C4-2B (cell line): ENCODE data around the gene ABCF2.

Experiments
- H3K27ac ChIP-seq: fragments of 450-650 bp; 2 replicates; pipeline ENCODE4 v1.5.1; 2017
- CTCF ChIP-seq: fragments of 450-650 bp; conservative IDR thresholded peaks from 2 replicates; pipeline ENCODE4 v1.5.1; 2017; ENCODE audit warnings: mild to moderate bottlenecking
- ZFX ChIP-seq: fragments of 450-650 bp; IDR thresholded peaks from 2 replicates; pipeline ENCODE4 v1.6.1; 2017

ABCF2 gene

DNA sequence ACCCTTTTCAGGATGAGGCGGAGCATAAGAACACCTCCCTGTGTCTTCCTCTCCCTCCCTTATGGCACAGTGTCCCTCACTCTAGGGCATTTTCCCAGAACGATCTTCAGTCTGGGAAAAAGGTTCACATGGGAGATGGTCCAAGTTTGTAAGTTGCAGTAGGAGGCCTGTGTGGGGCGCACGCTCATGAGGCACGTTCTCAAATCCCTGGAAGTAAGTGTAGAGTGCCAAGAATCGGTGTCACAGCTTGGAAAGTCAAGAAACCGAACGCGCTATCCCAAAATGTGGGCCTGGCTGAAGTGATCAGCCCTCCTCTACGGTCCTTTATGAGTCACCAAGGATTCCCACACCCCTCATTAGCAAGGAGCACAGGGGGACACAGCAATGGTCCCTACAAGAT is 45.4 kb upstream of the ABCF2 start:
- no peak for TF ChIP-seq ZFX
- no peak for TF ChIP-seq CTCF
- H3K27ac ChIP-seq: no peak overlapping the region

GRCh38 chr7:151271699-151272355 is 44.8 kb upstream of the ABCF2 start:
- no peak overlapping the region for H3K27ac ChIP-seq
- TF ChIP-seq ZFX: no peak

DNA sequence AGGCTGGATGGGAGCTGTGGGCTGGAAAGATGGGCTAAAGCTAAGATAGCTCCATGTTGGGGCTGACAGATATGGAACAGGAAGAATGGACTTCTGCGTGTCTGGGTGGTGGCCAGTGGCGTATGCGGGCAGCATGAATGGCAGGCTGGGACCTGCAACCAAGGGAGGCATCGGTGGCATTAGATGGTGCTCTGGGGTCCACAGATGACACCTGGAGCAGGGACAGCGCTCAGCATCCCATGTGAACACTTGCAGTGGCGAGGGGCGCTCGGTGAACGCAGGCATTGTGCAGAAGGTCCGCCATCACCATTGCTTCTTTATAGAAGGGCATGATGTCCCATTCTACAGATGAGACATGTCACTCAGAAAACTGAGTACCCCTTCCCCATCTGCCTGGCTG is 42.5 kb upstream of the ABCF2 start:
- H3K27ac ChIP-seq: no peak overlapping the region
- no peak for TF ChIP-seq ZFX
- no peak for TF ChIP-seq CTCF

DNA sequence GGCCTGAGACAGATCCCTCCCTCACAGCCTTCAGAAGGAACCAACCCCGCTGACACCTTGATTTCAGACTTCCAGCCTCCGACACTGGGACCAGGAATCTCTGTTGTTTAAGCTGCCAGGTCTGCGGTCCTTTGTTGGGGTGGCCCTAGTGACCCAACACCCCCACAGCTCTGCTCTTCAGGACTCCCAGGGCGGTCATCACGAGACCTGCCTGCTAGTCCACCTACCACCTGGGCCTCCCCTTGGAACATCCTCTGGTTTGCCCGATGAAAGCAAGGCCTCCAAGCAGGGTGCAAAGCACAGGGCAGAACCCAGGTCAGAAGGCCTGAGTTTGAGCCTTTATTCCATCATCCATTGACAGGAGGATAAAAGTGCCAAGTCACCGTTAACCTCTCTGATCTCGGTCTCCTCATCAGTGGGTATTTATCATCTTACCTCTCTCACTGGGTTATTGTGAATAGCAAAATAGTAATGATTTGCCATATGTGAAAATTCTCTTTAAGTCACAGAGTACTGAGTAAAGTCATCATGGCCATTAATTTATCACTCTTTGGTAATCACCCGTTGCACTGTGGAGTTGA is 38.4 kb upstream of the ABCF2 start:
- TF ChIP-seq CTCF (no peak), ZFX (no peak)
- no peak overlapping the region for H3K27ac ChIP-seq

DNA sequence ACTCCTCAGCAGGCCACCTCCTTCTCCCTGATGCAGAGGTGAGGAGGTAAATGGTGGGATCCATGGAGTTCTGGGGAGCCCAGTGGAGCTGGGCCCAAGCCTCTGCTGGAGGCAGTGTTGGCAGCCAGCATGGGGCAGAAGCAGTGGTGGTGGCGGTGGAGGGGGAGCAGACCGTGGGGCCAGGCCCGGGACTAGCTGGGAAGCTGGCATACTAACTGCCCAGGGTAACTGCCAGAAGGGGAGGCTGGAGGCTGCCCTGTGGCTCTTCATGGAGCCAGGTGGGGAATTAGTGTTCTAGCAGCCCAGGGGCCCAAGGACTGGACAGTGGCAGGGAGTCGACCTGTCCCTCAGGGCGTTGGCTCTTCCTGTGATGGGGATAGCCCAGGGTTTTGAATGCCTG is 37.6 kb upstream of the ABCF2 start:
- H3K27ac ChIP-seq: no peak overlapping the region
- TF ChIP-seq ZFX (no peak), CTCF (no peak)

- H3K27ac ChIP-seq: no peak overlapping the region
- TF ChIP-seq ZFX: no peak
- TF ChIP-seq CTCF: no peak
These were observed 34.5 kb upstream of the ABCF2 start for GRCh38 chr7:151261529-151261928.

DNA sequence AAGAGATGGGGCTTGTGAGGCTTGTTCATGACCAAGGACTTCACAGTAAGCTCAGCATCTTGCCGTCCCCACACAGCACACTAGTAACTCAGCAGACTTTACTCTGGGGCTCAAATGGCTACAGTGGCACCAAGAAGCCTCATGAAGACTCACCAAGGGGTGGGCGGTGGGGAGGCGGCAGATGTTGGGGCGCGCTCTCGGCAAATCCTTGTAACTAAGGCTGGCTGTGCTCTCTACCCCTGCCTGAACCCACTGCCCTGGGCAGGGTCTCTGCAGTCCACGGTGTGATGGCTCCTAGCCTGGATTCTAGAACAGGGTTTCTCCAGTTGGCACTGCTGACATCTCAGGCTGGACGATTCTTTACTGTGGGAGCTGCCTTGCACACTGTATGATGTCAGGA is 33.9 kb upstream of the ABCF2 start:
- TF ChIP-seq ZFX: no peak
- TF ChIP-seq CTCF: no peak
- H3K27ac ChIP-seq: no peak overlapping the region

DNA sequence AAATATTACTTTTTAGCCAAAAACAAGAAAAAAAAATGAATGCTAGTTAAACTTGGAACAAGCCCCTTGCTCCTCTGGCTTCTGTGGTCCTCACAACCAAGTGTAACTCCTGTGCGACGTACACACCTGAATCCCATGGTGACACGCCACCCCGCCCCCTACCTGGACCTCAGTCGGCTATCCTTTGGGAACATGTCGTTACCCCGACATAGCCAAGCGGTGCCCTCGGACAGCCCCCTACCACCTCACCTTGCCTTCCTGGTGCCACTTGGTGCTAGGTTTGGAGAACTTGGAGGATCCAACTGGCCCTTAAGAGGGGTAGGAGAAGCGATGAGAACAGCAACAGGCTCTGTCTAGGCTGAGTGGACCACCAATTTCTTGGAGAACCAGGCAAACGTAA is 33.5 kb upstream of the ABCF2 start:
- TF ChIP-seq ZFX (no peak), CTCF (no peak)
- H3K27ac ChIP-seq: no peak overlapping the region
